22Rv1 (cell line): ENCODE data around the gene ZNF423.

ENCODE experiments used
- H3K27ac ChIP-seq: fragments of 450-650 bp; 2 replicates; pipeline ENCODE4 v1.5.1; 2017
- CTCF ChIP-seq: fragments of 450-650 bp; IDR thresholded peaks from 2 replicates; pipeline ENCODE4 v1.5.1; 2017; ENCODE audit warnings: mild to moderate bottlenecking
- ZFX ChIP-seq: fragments of 450-650 bp; IDR thresholded peaks from 2 replicates; pipeline ENCODE4 v1.6.1; 2017; ENCODE audit warnings: antibody characterized with exemption, borderline replicate concordance

The ZNF423 gene

GRCh38 chr16:49628148-49628547, 227.8 kb downstream of the ZNF423 start:
- no peak overlapping the region for H3K27ac ChIP-seq
- TF ChIP-seq ZFX = no peak
- no peak for TF ChIP-seq CTCF

- no peak overlapping the region for H3K27ac ChIP-seq
- no peak for TF ChIP-seq ZFX
- no peak for TF ChIP-seq CTCF
Observed at GRCh38 chr16:49625311-49626065, 230.4 kb downstream of the ZNF423 start.

- no peak overlapping the region for H3K27ac ChIP-seq
- TF ChIP-seq ZFX (no peak), CTCF (no peak)
Observed at GRCh38 chr16:49623501-49624266, 232.2 kb downstream of the ZNF423 start.

GRCh38 chr16:49622421-49623402, 233.2 kb downstream of the ZNF423 start:
- no peak overlapping the region for H3K27ac ChIP-seq
- TF ChIP-seq ZFX = no peak
- TF ChIP-seq CTCF = no peak

- H3K27ac ChIP-seq = no peak overlapping the region
- TF ChIP-seq ZFX (no peak), CTCF (no peak)
Observed at GRCh38 chr16:49622084-49622390, 233.9 kb downstream of the ZNF423 start.

- TF ChIP-seq CTCF (no peak), ZFX (no peak)
- no peak overlapping the region for H3K27ac ChIP-seq
Observed at GRCh38 chr16:49621241-49622083, 234.4 kb downstream of the ZNF423 start.
